Measurements from ENCODE around the gene CARMIL1.

The CARMIL1 gene

GRCh38 chr6:25307805-25308494 is 28.8 kb downstream of the CARMIL1 start:
- DNase-seq (ENCODE audit: low read depth in 3 of 3, low spot score in 1 of 3): no peak

DNA sequence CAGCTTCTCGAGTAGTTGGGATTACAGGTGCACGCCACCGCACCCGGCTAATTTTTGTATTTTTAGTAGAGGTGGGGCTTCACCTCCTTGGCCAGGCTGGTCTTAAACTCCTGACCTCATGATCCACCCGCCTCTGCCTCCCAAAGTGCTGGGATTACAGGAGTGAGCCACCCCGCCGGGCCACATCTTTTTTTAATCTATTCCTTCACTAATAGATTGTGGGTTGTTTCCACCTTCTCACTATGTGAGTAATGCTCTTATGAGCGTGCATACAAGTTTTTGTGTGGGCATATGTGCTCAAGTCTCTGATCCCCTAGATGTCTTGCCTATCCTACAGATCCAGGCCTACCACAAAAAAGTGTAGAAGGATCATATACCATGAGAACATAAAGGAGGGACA is 30.7 kb downstream of the CARMIL1 start:
- no peak for DNase-seq (ENCODE audit: low read depth in 3 of 3, low spot score in 1 of 3)

- no peak for DNase-seq (ENCODE audit: low read depth in 3 of 3, low spot score in 1 of 3)
These were observed 32.2 kb downstream of the CARMIL1 start for GRCh38 chr6:25311331-25311840.

GRCh38 chr6:25312034-25312620 is 33.0 kb downstream of the CARMIL1 start:
- DNase-seq (ENCODE audit: low read depth in 3 of 3, low spot score in 1 of 3): no peak

DNA sequence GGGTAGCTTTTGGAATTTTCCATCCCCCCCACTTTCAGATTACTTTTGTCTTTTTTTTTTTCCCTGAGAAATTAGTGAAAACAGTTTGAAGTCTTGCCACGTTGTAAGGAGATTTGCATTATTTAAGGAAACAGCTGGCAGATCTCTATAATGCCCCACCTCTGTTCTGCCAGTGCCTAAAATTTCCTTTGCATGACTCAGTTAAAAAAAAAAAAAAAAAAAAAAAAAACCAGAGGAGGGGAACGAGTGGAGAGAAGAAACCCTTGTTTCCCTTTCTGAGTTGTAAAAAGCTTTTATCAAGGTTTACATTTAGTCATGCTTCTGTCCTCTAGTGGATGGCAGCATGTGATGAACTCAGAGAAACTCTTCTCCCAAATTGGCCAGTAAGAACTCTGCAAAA is 33.5 kb downstream of the CARMIL1 start:
- DNase-seq (ENCODE audit: low read depth in 3 of 3, low spot score in 1 of 3): no peak

DNA sequence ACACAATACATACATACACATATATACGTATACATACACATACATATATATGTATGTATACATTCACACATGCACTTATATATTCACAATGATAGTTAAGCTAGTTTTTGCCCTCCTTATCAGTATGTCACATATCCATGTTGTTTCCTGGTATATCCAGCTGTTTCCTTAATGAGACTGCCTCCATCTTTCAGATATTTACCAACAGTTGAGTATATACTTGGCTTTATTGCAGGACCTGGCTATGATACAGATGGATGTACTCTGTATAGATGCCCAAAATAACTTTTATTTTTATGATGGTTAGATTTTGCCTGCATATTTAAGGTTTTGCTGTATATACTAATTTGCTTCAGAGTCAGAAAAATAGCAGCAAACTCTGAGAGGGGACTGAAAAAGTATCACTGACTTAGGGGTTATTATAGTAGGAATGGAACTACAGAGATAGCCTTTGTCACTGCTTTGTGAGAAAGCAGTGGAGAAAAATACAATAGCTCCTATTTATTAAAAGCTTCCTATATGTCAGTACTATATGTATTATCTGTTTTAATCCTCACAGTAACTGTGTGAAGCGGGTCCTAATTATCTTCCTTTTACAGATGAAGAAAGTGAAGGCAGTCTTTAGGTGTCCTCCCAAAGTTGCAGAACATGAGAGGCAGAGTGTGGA is 35.5 kb downstream of the CARMIL1 start:
- DNase-seq (ENCODE audit: low read depth in 3 of 3, low spot score in 1 of 3): no peak

DNA sequence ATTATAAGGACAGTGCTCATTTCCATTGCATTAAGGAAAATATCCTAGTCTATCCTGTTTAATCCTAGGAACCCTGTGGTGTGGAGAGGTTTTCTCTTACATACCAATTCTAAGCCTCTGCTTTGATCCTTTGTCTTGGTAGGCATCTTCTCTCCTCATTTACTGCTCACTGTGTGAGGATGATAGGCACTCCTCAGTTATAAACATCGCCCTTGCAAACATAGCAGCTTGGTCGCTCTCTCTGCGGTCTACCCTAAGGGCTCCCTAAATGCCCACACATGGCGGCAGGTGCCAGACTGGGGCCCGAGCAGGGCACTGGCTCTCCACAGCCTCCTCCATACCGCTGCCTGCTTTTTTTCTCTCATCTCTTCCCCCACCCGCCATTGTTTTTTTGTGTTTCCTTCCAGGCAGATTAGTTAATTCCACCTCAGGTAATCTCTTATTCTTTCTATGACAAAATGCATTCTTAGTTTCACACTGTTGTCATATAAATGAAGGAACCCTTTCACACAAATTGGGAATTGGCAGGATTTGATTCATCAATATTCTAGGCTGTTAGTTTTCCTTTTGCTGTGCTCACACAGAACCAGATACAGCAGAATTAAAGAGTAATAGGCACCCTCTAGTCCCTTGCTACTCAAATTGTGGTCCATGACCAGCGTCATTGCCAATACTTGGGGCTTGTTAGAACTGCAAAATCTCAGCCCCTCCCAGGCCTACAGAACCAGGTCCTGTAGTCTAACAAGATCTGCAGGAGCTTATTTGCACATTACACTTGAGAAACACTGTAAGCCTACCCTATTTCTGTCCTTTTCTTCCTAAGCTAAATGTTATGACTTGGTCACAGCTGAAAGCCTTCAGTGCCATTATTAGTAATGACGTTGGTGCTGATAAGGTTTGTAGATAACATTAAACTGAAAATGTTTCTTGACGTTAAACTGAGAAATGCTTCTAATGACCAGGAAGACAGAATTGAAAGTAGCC is 36.3 kb downstream of the CARMIL1 start:
- no peak for DNase-seq (ENCODE audit: low read depth in 3 of 3, low spot score in 1 of 3)

DNA sequence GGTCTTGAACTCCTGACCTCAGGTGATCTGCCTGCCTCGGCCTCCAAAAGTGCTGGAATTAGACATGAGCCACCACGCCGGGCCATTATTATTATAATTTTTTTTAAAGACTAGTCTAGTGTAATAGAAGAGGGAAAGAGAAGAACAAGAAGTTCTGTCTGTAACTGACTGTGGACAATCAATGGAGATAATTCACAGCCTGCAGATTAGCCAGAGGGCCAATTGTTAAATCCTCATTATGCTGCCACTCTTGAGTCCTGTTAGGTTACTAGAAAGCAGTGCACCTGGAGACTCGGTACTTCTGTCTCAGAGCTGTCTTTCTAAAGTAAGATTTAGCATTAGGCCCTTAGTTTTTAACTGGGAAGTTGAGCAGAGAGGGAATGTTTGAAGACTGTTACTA is 37.5 kb downstream of the CARMIL1 start:
- DNase-seq (ENCODE audit: low read depth in 3 of 3, low spot score in 1 of 3): no peak

DNA sequence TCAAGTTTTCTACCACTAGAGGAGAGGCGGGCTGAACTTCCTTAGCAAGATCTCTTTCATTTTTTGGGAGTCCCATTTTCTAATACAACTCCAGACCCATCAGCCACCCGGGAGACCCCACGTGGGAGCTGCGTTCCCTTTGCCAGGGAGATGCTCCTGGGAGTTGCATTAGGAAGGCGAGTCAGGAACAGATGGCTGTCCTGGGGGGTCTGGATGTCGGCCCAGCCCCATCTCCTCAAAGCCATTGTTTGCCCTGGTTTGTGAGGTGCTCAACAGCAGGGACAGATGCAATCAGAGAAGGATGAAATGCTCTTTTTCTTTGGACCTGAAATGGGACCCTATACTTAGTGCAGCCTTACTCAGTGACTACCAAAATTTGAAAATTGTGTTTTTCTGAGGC is 39.4 kb downstream of the CARMIL1 start:
- DNase-seq (ENCODE audit: low read depth in 3 of 3, low spot score in 1 of 3): no peak

DNA sequence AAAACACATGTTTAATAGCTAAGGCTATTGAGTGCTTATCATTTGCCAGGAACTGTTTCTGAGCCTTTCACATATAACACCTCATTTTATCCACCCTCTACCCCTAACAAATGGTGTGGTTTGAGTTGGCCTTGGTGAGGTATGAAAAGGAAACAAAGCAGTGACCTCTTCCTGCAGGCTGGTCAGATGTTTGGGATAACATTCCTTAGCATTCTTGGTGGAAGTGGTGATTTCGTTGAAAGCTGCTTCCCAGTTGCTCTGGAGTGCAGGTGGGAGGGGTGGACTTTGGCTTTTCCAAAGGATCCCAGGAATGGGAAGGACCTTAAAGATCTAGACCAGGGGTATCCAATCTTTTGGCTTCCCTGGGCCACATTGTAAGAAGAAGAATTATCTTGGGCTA is 41.3 kb downstream of the CARMIL1 start:
- no peak for DNase-seq (ENCODE audit: low read depth in 3 of 3, low spot score in 1 of 3)

GRCh38 chr6:25322692-25323091 is 43.5 kb downstream of the CARMIL1 start:
- no peak for DNase-seq (ENCODE audit: low read depth in 3 of 3, low spot score in 1 of 3)

- DNase-seq (ENCODE audit: low read depth in 3 of 3, low spot score in 1 of 3): no peak
These were observed 45.0 kb downstream of the CARMIL1 start for GRCh38 chr6:25324066-25324762.

- no peak for DNase-seq (ENCODE audit: low read depth in 3 of 3, low spot score in 1 of 3)
These were observed 47.0 kb downstream of the CARMIL1 start for GRCh38 chr6:25326126-25326525.

GRCh38 chr6:25326960-25327359 is 47.8 kb downstream of the CARMIL1 start:
- DNase-seq (ENCODE audit: low read depth in 3 of 3, low spot score in 1 of 3): no peak

DNA sequence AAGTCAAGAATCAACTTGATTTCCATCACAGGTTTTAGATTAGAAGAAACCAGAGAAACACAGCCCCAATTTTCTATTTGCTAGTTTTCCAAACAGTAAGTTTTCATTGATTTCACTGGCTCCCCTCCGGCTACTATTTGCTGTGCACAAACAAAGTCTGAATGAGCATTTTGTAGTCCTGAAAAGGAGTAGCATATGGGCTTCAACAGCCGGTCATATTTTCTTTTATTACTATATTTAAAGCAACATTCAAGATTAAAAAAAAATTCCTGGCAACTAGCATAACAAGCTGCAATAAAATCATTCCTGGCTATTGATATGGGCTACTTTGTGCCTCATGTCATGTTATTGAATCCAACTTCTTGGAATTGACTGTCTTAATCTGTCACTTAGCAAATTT is 48.3 kb downstream of the CARMIL1 start:
- DNase-seq (ENCODE audit: low read depth in 3 of 3, low spot score in 1 of 3): no peak

- no peak for DNase-seq (ENCODE audit: low read depth in 3 of 3, low spot score in 1 of 3)
These were observed 50.1 kb downstream of the CARMIL1 start for GRCh38 chr6:25329161-25329817.

- DNase-seq (ENCODE audit: low read depth in 3 of 3, low spot score in 1 of 3): no peak
These were observed 50.8 kb downstream of the CARMIL1 start for GRCh38 chr6:25329982-25330381.

- no peak for DNase-seq (ENCODE audit: low read depth in 3 of 3, low spot score in 1 of 3)
These were observed 51.9 kb downstream of the CARMIL1 start for GRCh38 chr6:25330796-25331685.

GRCh38 chr6:25332165-25332564 is 53.0 kb downstream of the CARMIL1 start:
- no peak for DNase-seq (ENCODE audit: low read depth in 3 of 3, low spot score in 1 of 3)
